Fibroblast of skin of left biceps (primary cell): ENCODE data around the gene CCNL1.
"Not testable (repeated sequence)": the region's sequence is repeated elsewhere in the genome, so short reads cannot be mapped to it uniquely, and the experiment has no call there.

ENCODE experiments used
- DNase-seq, 2 experiments: peaks; one replicate each; pipeline ENCODE4 v3.0.0-alpha.2; 2013; ENCODE audit warnings: low read depth in 2 of 2

Gene CCNL1

DNA sequence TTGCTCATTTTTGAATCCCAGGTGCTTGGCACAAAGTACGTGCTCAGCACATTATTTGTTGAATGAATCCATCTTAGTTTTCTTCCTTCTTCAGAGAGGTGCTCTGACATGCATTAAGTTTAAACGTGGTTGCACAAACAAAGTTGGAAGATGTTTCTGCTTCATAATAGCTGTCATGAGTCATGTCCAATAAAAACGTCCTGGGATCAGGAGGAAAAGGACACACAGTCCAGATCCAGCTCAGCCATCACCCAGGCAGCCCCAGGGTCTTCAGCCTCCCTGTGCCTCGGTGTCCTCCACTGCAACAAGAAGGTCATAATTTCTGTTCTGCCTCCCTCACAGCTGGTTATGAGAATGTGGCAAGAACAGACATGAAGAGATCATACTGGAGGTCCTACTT is 55.4 kb downstream of the CCNL1 start:
- no peak for DNase-seq

DNA sequence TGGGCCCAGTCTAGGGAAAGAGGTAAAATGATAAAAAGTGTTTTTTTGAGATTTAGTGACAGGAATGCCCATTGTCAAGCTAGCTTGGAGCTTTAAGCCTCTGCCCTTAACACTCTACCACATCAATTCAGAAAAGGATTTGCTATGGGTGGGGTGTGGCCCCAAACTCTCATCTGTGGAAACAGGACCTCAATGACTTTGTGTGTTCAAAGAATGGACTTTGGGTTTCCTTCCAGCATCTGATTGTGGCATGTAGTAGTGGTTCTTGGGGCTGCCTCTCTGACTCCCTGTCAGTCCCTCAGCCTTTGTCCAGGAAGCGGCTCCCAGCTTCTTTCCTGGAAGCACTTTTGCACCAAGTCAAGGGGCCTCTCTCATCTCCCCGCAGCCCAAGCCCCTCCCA is 56.1 kb downstream of the CCNL1 start:
- no peak for DNase-seq

DNA sequence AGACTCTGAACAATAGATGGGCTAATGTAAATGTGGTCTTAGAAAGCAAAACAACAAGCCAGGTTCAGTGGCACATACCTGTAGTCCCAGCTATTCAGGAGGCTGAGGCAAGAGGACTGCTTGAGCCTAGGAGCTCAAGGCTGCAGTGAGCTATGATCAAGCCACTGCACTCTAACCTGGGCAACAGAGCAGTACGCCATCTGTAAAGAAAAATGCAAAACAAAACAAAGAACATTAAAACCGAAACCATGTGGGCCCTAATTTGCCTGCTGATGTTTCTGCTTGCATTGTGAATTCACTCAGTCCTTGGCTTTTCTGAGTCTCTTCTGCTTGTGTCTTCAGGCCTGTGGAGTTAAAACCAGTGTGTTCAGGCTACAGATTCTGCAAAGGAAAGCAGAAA is 56.7 kb downstream of the CCNL1 start:
- no peak for DNase-seq

DNA sequence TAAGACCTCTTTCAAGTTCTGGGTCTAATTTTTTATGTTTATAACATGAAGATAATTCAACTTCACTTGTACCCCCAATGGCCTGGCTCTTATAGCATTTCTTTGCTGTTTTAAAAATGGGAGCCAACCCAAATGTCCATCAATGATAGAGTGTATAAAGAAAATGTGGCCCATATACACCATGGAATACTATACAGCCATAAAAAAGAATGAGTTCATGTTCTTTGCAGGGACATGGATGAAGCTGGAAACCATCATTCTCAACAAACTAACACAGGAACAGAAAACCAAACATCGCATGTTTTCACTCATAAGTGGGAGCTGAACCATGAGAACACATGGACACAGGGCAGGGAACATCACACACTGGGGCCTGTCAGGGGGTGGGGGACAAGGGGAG is 57.4 kb downstream of the CCNL1 start:
- DNase-seq, result not testable (repeated sequence)

DNA sequence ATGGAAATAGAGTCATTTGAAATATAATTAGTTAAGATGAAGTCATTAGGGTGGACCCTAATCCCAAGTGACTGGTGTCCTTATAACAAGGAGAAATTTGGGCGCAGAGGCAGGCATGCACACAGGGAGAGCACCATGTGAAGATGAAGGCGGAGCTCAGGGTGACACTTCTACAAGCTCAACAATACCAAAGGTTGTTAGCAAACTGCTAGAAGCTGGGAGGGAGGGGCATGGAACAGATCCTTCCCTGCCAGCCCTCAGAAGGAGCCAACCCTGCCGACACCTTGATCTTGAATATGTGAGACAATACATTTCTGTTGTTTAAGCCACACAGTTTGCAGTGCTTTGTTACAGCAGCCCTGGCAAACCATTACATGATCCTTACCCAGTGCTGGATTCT is 57.8 kb downstream of the CCNL1 start:
- DNase-seq, result no peak

DNA sequence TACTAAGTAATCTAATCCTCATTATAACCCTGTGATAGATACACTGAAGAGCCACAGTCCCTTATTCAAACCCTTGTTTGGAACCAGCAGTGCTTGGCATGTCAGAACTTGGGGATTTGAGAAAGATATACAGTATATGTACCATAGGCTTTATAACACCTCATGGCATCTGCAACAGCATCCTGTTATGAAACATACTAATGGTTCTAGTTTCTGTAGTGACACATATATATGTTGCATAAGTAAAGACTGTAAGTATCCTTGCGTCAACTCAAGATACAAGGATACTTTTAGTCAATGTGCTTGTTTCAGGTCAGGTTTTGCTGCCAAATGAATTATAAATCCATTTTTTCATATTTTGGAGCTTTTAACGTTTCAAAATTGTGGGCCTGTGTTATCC is 58.5 kb downstream of the CCNL1 start:
- DNase-seq, result no peak

DNA sequence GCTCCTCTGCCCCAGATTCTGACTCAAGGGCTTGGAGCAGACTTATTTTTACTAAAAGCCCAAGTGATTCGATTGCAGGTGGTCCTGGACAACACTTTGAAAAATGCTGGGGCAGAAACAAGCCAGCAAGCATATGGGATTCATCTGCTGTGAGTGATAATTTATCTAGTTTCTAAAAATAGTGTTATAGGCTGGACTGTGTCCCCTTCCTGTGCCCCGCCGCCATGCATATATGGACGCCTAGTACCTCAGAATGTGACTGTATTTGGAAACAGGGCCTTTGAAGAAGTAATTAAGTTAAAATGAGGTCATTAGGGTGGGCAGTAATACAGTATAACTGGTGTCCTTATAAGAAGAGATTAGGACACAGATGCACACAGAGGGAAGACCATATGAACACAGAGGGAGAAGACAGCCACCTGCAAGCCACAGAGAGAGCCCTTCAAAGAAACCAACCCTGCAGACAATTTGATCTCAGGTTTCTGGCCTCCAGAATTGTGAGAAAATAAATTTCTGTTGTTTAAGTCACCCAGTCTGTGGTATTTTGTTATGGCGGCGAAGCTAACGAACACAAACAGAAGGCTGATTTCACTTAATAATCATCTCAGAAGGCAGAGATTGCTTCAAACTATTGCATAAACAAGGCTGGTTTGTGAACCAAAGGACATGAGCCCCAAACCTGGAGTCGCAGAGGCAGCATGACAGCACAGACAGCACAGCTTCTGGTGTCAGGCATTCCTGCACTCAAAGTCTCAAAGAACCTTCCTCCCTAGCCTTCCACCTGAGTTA is 59.1 kb downstream of the CCNL1 start:
- DNase-seq, result no peak

DNA sequence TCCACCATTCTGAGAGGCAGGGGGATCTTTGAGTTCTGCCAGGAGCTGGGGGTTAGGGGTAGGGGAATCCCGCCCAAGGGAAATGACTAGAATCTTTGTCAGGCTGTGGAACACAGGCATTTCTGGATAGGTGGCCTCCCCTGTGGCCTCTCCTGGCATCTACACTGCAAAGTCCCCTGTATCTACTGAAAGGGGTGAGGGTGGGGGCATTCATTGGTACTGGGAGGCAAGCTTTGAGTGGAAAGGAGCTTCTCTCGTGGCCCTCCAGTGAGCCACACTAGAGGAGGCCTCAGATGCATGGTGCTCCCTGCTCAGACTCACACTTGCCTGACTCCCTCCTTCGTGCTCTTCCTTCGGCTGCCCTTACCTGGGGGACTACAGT is 59.9 kb downstream of the CCNL1 start:
- DNase-seq, result no peak

DNA sequence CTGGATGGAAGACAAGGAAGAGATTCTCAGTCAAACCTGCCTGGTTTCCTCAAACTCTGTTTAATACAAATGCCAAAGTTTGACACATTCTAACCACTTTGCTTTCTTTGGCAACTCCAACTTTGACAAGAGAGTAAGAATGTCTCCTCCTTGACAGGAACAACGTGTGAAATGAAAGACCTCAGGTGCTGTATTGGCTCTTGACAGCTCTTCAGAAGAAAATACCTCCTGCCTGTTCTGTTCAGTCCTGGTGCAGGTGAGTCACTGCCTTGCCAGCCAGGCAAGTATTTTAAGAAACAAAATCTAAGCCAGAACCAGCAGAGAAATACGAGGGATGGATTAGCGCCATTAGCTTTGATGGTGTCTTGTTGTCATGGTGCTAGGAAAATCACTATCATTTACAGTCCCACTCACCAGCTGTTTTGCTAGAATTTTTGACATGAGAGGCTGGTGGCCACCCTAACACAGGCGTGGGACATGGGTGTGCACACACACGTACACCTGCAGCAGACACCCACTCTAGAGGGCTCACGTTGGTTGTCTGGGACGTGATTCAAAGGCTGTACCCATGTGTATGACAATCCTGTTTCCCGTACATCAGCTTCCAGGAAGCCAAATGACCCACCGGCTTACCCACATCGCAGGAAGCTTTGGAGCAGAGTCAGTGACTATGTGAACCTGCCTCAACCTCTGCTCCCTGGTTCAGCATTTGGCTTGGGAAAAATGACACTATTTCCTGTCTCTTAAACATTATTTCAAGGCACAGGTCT is 60.4 kb downstream of the CCNL1 start:
- DNase-seq, result no peak

DNA sequence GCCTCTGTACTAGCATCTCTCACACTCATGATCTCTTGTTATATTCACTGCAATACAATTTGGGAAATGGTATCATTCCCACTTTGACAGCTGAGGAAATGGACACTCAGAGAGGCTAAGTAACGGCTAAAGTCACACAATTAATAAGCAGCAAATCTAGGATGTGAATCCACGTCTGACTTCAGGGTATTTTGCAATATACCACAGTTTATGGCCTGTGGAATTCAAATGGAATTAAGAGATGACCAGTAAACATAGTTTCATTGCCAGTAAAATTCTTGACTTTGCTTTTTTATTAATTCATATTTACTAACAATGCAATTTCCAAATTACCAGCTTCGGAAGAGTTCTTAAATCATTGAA is 61.1 kb downstream of the CCNL1 start:
- no peak for DNase-seq

DNA sequence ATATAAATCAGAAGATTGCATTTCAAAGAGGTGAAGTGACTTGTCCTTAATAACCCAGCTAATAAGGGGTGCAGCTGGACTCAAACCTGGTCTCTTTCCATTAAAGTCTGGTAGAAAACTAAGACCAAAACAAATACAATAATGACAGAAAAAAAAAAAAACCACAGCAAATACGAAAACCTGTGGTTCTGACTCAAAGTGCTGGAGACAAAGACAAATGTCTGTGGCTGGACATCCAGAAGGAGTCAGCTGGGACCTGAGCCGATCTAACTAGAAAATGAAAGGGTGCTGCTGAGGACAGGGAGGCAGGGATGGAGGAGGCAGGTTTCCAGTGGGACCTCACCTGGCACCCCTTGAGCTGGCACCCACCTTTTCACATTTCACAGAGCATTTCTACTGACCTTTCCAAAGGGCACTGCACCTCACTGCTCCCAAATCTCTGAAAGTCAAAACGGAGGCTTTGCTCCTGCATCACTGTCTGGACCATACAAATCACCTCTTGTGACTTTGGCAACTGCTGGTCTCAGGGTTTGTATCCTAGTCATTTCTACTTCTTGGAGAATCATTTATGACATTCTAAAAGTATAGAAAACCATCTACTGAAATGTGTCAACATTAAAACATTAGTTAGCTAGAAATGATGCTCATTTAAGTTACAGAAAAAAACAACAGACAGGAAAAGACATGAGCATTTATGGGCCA is 61.7 kb downstream of the CCNL1 start:
- no peak for DNase-seq
